ENCODE measurements around the gene CLPTM1L. TPM values are rescaled to one million over a fixed set of nuclear protein-coding genes. Genes with fewer than 3 reads are reported as not detected.
"Not testable (repeated sequence)": the region's sequence is repeated elsewhere in the genome, so short reads cannot be mapped to it uniquely, and the experiment has no call there.

CLPTM1L gene
- total RNA-seq, 1 experiment from 2014 or later, result 146 TPM

DNA sequence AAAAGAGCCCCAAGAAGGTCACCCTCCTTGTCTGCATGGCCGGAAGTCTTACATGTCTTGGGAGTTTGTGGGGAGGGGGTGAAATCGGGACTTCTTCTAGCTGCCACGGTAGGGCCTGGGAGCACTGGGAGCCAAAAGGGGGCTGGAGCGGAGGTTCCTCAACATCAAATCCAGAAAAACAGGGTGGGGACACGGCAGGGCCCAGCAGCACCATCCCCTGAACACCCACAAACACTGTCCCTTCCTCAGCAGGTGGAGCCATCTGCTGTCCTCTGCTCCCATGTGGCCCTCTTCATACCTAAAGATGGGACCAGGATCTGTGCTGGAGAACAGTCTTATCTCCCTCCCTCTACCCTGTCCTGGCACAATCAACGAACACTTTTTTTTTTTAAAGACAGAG is 52.8 kb downstream of the CLPTM1L start:
- Histone ChIP-seq H3K9me3 (ENCODE audit: low read depth, low read length, poor library complexity, severe bottlenecking) (no peaks in the 10 kb centered on the region), H3K36me3 (ENCODE audit: insufficient read depth, low read length, poor library complexity, severe bottlenecking) (no peaks in the 10 kb centered on the region), H3K27ac (ENCODE audit: low read depth, low read length, poor library complexity, severe bottlenecking) (no peak overlapping the region), H3K27me3 (replicated peaks; ENCODE audit: insufficient read depth, low read depth, low read length, poor library complexity) (no peaks in the 10 kb centered on the region), H3K4me1 (ENCODE audit: insufficient read depth, low read length, poor library complexity, severe bottlenecking) (peaks cover 5% of the 10 kb centered on the region), H3K4me3 (ENCODE audit: low read depth, low read length, poor library complexity, severe bottlenecking) (no peak overlapping the region)
- DNase-seq (ENCODE audit: low spot score), result no peak
- CTCF ChIA-PET, result no interaction called here
- TF ChIP-seq, protein P1, sequence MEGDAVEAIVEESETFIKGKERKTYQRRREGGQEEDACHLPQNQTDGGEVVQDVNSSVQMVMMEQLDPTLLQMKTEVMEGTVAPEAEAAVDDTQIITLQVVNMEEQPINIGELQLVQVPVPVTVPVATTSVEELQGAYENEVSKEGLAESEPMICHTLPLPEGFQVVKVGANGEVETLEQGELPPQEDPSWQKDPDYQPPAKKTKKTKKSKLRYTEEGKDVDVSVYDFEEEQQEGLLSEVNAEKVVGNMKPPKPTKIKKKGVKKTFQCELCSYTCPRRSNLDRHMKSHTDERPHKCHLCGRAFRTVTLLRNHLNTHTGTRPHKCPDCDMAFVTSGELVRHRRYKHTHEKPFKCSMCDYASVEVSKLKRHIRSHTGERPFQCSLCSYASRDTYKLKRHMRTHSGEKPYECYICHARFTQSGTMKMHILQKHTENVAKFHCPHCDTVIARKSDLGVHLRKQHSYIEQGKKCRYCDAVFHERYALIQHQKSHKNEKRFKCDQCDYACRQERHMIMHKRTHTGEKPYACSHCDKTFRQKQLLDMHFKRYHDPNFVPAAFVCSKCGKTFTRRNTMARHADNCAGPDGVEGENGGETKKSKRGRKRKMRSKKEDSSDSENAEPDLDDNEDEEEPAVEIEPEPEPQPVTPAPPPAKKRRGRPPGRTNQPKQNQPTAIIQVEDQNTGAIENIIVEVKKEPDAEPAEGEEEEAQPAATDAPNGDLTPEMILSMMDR (conservative IDR thresholded peaks at IDR 0.05; ENCODE audit: low read depth, low read length), result no peak
- TF ChIP-seq EZH2 (IDR thresholded peaks at IDR 0.05; ENCODE audit: borderline replicate concordance, low read depth, low read length, poor library complexity, severe bottlenecking), result no peak
- intact Hi-C loops (cut with micrococcal nuclease; ENCODE audit: unreplicated experiment), result no loop called here
- POLR2A ChIA-PET (ENCODE audit: low non-redundant PET), result no interaction called here
- BruUV-seq (replicated peaks), result no TSS peak

DNA sequence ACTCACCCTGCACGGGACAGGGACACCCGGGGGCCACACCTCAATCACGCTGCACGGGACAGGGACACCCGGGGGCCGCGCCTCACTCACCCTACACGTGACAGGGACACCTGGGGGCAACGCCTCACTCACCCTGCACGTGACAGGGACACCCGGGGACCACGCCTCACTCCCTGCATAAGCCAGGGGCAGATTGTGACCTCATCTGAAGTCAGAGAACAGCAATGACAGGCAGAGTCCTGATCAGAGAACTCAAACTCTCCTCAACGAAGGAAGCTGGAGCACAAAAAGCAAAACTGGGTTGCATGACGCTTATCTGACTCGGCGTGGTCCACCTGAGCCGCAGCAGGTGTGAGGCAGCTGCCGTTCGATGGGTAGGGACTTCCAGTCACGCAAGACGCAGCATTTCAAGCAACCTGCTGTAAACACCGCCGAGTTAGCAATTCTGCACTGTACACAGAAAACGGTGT is 53.3 kb downstream of the CLPTM1L start:
- Histone ChIP-seq H3K9me3 (ENCODE audit: low read depth, low read length, poor library complexity, severe bottlenecking) (no peaks in the 10 kb centered on the region), H3K36me3 (ENCODE audit: insufficient read depth, low read length, poor library complexity, severe bottlenecking) (no peaks in the 10 kb centered on the region), H3K27me3 (replicated peaks; ENCODE audit: insufficient read depth, low read depth, low read length, poor library complexity) (no peaks in the 10 kb centered on the region), H3K4me1 (ENCODE audit: insufficient read depth, low read length, poor library complexity, severe bottlenecking) (peaks cover 5% of the 10 kb centered on the region), H3K4me3 (ENCODE audit: low read depth, low read length, poor library complexity, severe bottlenecking) (no peak overlapping the region), H3K27ac (ENCODE audit: low read depth, low read length, poor library complexity, severe bottlenecking) (no peak overlapping the region)
- intact Hi-C loops (cut with micrococcal nuclease; ENCODE audit: unreplicated experiment), result no loop called here
- CTCF ChIA-PET, result no interaction called here
- no TSS peak for BruUV-seq (replicated peaks)
- DNase-seq (ENCODE audit: low spot score), result no peak
- TF ChIP-seq, protein P1 (conservative IDR thresholded peaks at IDR 0.05; ENCODE audit: low read depth, low read length), result no peak
- no peak for TF ChIP-seq EZH2 (IDR thresholded peaks at IDR 0.05; ENCODE audit: borderline replicate concordance, low read depth, low read length, poor library complexity, severe bottlenecking)
- POLR2A ChIA-PET (ENCODE audit: low non-redundant PET), result no interaction called here

DNA sequence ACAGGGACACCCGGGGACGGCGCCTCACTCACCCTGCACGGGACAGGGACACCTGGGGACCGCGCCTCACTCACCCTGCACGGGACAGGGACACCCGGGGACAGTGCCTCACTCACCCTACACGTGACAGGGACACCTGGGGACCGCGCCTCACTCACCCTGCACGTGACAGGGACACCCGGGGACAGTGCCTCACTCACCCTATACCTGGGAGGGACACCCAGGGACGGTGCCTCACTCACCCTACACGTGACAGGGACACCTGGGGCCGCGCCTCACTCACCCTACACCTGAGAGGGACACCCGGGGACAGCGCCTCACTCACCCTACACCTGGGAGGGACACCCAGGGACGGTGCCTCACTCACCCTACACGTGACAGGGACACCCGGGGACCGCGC is 53.9 kb downstream of the CLPTM1L start:
- H3K27ac ChIP-seq (ENCODE audit: low read depth, low read length, poor library complexity, severe bottlenecking); intact Hi-C loops (cut with micrococcal nuclease; ENCODE audit: unreplicated experiment); H3K27me3 ChIP-seq (replicated peaks; ENCODE audit: insufficient read depth, low read depth, low read length, poor library complexity); BruUV-seq (replicated peaks); H3K4me1 ChIP-seq (ENCODE audit: insufficient read depth, low read length, poor library complexity, severe bottlenecking); H3K36me3 ChIP-seq (ENCODE audit: insufficient read depth, low read length, poor library complexity, severe bottlenecking); POLR2A ChIA-PET (ENCODE audit: low non-redundant PET); DNase-seq (ENCODE audit: low spot score); H3K9me3 ChIP-seq (ENCODE audit: low read depth, low read length, poor library complexity, severe bottlenecking); CTCF ChIA-PET; H3K4me3 ChIP-seq (ENCODE audit: low read depth, low read length, poor library complexity, severe bottlenecking): not testable (repeated sequence)

DNA sequence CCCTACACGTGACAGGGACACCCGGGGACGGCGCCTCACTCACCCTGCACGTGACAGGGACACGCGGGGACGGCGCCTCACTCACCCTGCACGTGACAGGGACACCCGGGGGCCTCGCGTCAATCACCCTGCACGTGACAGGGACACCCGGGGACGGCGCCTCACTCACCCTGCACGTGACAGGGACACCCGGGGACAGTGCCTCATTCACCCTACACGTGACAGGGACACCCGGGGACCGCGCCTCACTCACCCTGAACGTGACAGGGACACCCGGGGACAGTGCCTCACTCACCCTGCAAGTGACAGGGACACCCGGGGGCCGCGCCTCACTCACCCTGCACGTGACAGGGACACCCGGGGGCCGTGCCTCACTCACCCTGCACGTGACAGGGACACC is 55.3 kb downstream of the CLPTM1L start:
- H3K27me3 ChIP-seq (replicated peaks; ENCODE audit: insufficient read depth, low read depth, low read length, poor library complexity); intact Hi-C loops (cut with micrococcal nuclease; ENCODE audit: unreplicated experiment); BruUV-seq (replicated peaks); CTCF ChIA-PET; H3K4me1 ChIP-seq (ENCODE audit: insufficient read depth, low read length, poor library complexity, severe bottlenecking); DNase-seq (ENCODE audit: low spot score); H3K36me3 ChIP-seq (ENCODE audit: insufficient read depth, low read length, poor library complexity, severe bottlenecking); H3K27ac ChIP-seq (ENCODE audit: low read depth, low read length, poor library complexity, severe bottlenecking); H3K4me3 ChIP-seq (ENCODE audit: low read depth, low read length, poor library complexity, severe bottlenecking); POLR2A ChIA-PET (ENCODE audit: low non-redundant PET); H3K9me3 ChIP-seq (ENCODE audit: low read depth, low read length, poor library complexity, severe bottlenecking): not testable (repeated sequence)

Data from A673 (cell line).